GM18526 (cell line): ENCODE results near the gene IKZF3.

Source experiments
- POLR2A ChIP-seq: IDR thresholded peaks from 3 replicates; pipeline ENCODE4 v1.6.1; 2011; ENCODE audit not compliant: insufficient read length; ENCODE audit errors: extremely low read depth

Gene IKZF3

GRCh38 chr17:39834017-39834416 lies 30.1 kb downstream of the IKZF3 start:
- no peak for TF ChIP-seq POLR2A

- no peak for TF ChIP-seq POLR2A
Measured at GRCh38 chr17:39831588-39831987, 32.5 kb downstream of the IKZF3 start.

- TF ChIP-seq POLR2A: no peak
Measured at GRCh38 chr17:39828443-39828842, 35.7 kb downstream of the IKZF3 start.

- TF ChIP-seq POLR2A: no peak
Measured at GRCh38 chr17:39826334-39826733, 37.8 kb downstream of the IKZF3 start.

- no peak for TF ChIP-seq POLR2A
Measured at GRCh38 chr17:39823407-39824054, 40.6 kb downstream of the IKZF3 start.

- TF ChIP-seq POLR2A: no peak
Measured at GRCh38 chr17:39822051-39822451, 42.1 kb downstream of the IKZF3 start.

- no peak for TF ChIP-seq POLR2A
Measured at GRCh38 chr17:39820987-39821386, 43.1 kb downstream of the IKZF3 start.

- no peak for TF ChIP-seq POLR2A
Measured at GRCh38 chr17:39820541-39820940, 43.6 kb downstream of the IKZF3 start.

GRCh38 chr17:39818358-39819000 lies 45.6 kb downstream of the IKZF3 start:
- no peak for TF ChIP-seq POLR2A

- no peak for TF ChIP-seq POLR2A
Measured at GRCh38 chr17:39816272-39816671, 47.8 kb downstream of the IKZF3 start.

GRCh38 chr17:39814497-39814896 lies 49.6 kb downstream of the IKZF3 start:
- TF ChIP-seq POLR2A: no peak

GRCh38 chr17:39813631-39814030 lies 50.5 kb downstream of the IKZF3 start:
- TF ChIP-seq POLR2A: no peak

- no peak for TF ChIP-seq POLR2A
Measured at GRCh38 chr17:39812466-39812865, 51.6 kb downstream of the IKZF3 start.

GRCh38 chr17:39810939-39811728 lies 53.0 kb downstream of the IKZF3 start:
- TF ChIP-seq POLR2A: no peak

GRCh38 chr17:39809221-39809620 lies 54.9 kb downstream of the IKZF3 start:
- no peak for TF ChIP-seq POLR2A

GRCh38 chr17:39808409-39808997 lies 55.6 kb downstream of the IKZF3 start:
- TF ChIP-seq POLR2A: no peak
